Progenitor cell of endocrine pancreas (in vitro differentiated cells): Measurements from ENCODE around the gene NTPCR. TPM values are rescaled to one million over a fixed set of nuclear protein-coding genes. Genes with fewer than 3 reads are reported as not detected.
"Not testable (repeated sequence)": the region's sequence is repeated elsewhere in the genome, so short reads cannot be mapped to it uniquely, and the experiment has no call there.

ENCODE experiments used
- DNase-seq: peaks from one replicate; pipeline ENCODE4 v3.0.0; 2021; ENCODE audit warnings: low spot score; ENCODE audit not compliant: unreplicated experiment
- H3K27ac Mint-ChIP-seq: 2 replicates; pipeline ENCODE4 v1.8.0; 2021; ENCODE audit warnings: mild to moderate bottlenecking, moderate library complexity, mixed read lengths
- H3K27me3 Mint-ChIP-seq: 2 replicates; pipeline ENCODE4 v1.8.0; 2021; ENCODE audit warnings: mixed read lengths
- H3K36me3 Mint-ChIP-seq: 2 replicates; pipeline ENCODE4 v1.8.0; 2022; ENCODE audit warnings: mixed read lengths; ENCODE audit not compliant: insufficient read depth
- H3K4me1 Mint-ChIP-seq: 2 replicates; pipeline ENCODE4 v1.8.0; 2021; ENCODE audit warnings: low read depth, mixed read lengths
- H3K4me3 Mint-ChIP-seq: 2 replicates; pipeline ENCODE4 v1.8.0; 2021; ENCODE audit warnings: low read depth, mild to moderate bottlenecking, moderate library complexity, mixed read lengths
- H3K9me3 Mint-ChIP-seq: 2 replicates; pipeline ENCODE4 v1.8.0; 2021; ENCODE audit warnings: low read depth, mixed read lengths
- CTCF ChIP-seq: fragments of 200-600 bp; sonication (generic); IDR thresholded peaks from one replicate; pipeline ENCODE4 v1.5.0; 2021; ENCODE audit warnings: antibody characterized with exemption, mild to moderate bottlenecking; ENCODE audit not compliant: unreplicated experiment
- total RNA-seq: library from RNA; stranded (reverse); gene quantifications from 2 replicates; pipeline ENCODE4 v1.2.1, GENCODE V29; 2021

The NTPCR gene
- total RNA-seq, 1 donor from 2014 or later, result 59.0 TPM

GRCh38 chr1:232921381-232921780, 29.0 kb upstream of the NTPCR start:
- TF ChIP-seq CTCF, result no peak
- Mint-ChIP-seq H3K27me3 (peaks cover 5% of the 10 kb centered on the region), H3K4me3 (no peak overlapping the region), H3K9me3 (peaks cover 3% of the 10 kb centered on the region), H3K27ac (no peak overlapping the region), H3K36me3 (peaks cover 1% of the 10 kb centered on the region), H3K4me1 (peaks cover 10% of the 10 kb centered on the region)
- DNase-seq, result no peak

GRCh38 chr1:232922485-232922884, 27.9 kb upstream of the NTPCR start:
- Mint-ChIP-seq H3K4me3 (no peak overlapping the region), H3K27ac (no peak overlapping the region), H3K9me3 (peaks cover 8% of the 10 kb centered on the region), H3K27me3 (peaks cover 5% of the 10 kb centered on the region), H3K4me1 (peaks cover 10% of the 10 kb centered on the region), H3K36me3 (peaks cover 1% of the 10 kb centered on the region)
- no peak for TF ChIP-seq CTCF
- no peak for DNase-seq

DNA sequence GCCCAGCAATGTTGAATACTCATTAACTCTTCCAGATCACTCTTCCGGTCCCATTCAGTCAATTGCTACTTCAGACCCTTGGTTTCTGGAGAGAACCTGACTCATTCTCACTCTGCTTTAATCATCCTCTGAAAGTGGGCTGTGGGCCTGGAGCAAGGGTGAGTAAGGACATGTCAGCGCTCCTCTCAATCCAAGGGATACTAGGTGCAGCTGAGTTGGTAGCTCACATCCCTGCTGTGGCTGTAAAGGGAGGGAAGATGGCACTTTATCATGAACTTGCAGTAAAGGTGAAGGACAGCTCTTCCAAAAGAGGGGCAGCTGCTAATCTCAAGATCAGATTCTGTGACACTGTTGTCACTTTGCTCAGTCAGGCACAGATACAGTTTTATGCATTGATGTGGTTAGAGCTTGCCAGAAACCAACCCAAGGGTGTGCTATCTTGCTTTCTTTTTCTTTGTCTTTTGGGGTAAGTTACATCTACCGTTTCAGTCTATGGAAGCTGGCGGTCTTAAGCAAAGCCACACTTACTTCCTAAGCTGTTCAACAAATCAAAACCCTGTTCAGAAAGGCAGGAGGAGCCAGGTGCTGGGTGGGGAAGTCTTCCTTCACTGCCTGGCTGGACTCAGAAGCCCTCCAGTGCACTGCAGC, 26.5 kb upstream of the NTPCR start:
- H3K4me1 Mint-ChIP-seq, result peaks cover 10% of the 10 kb centered on the region
- no peaks in the 10 kb centered on the region for H3K36me3 Mint-ChIP-seq
- H3K9me3 Mint-ChIP-seq, result peaks cover 7% of the 10 kb centered on the region
- no peak overlapping the region for H3K27ac Mint-ChIP-seq
- no peak for DNase-seq
- no peak for TF ChIP-seq CTCF
- H3K4me3 Mint-ChIP-seq, result no peak overlapping the region
- peaks cover 3% of the 10 kb centered on the region for H3K27me3 Mint-ChIP-seq

- Mint-ChIP-seq H3K27ac (no peak overlapping the region), H3K36me3 (no peaks in the 10 kb centered on the region), H3K27me3 (peaks cover 8% of the 10 kb centered on the region), H3K9me3 (peaks cover 7% of the 10 kb centered on the region), H3K4me1 (peaks cover 10% of the 10 kb centered on the region), H3K4me3 (no peak overlapping the region)
- DNase-seq, result no peak
- TF ChIP-seq CTCF, result no peak
Observed at GRCh38 chr1:232924874-232925273, 25.5 kb upstream of the NTPCR start.

DNA sequence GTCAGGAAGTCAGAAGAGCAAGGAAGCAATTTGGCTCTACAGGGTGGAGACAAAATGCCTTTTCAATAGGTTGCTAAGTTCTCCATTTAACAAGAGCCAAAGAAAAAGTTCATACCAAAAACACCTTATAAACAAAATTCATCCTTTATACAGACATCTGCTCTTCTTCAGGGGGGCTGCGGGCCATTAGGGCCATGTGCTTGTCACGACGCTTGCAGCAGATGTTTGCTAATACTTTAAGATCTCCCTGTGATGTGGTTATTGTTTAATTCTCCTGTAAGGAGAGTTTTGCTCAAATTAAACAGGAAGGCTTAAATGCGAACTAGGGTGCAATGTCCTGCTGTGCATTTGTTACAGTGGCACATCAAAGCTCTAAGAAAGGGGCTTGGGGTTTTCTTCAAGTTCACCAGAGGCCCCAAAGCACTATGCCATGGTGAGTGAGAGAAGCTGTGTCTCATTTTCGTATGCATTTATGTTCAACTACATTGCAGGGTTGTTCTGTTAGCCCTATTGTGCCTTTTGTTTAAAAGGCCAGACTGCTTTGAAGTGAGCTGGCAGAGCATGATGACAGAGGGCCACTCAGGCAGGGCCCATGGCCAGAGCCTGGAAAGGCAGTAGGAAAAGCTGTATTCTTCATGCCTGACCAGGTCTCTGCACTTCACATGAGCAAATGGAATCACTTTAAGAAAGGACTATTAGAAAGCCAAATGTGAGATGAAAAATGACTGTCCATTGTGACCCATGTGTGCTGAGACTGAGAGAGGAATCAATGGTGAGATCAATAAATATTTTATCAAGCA, 24.8 kb upstream of the NTPCR start:
- Mint-ChIP-seq H3K36me3 (no peaks in the 10 kb centered on the region), H3K9me3 (peaks cover 7% of the 10 kb centered on the region), H3K4me1 (peaks cover 10% of the 10 kb centered on the region), H3K27ac (no peak overlapping the region), H3K27me3 (peaks cover 8% of the 10 kb centered on the region), H3K4me3 (no peak overlapping the region)
- DNase-seq, result no peak
- TF ChIP-seq CTCF, result no peak

DNA sequence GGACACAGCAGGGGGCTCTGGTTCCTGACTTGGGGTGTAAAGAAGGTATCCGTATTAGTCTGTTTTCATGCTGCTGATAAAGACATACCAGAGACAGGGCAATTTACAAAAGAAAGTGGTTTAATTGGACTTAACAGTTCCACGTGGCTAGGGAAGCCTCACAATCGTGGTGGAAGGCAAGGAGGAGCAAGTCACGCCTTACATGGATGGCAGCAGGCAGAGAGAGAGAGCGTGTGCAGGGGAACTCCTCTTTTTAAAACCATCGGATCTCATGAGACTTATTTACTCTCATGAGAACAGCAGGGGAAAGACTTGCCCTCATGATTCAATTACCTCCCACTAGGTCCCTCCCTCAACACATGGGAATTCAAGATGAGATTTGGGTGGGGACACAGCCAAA, 23.2 kb upstream of the NTPCR start:
- not testable (repeated sequence) for H3K9me3 Mint-ChIP-seq, H3K4me3 Mint-ChIP-seq, H3K36me3 Mint-ChIP-seq, H3K4me1 Mint-ChIP-seq, H3K27ac Mint-ChIP-seq, DNase-seq
- peaks cover 12% of the 10 kb centered on the region for H3K27me3 Mint-ChIP-seq
